CD4-positive, alpha-beta T cell (primary cell): ENCODE results near the gene PRKD2. TPM values are rescaled to one million over a fixed set of nuclear protein-coding genes. Genes with fewer than 3 reads are reported as not detected.

ENCODE experiments used
- ATAC-seq: fragments of 200-7000 bp; cut with Tn5 transposase; one replicate; pipeline ENCODE4 v1.10.0; 2022; ENCODE audit warnings: mild to moderate bottlenecking; ENCODE audit not compliant: poor library complexity
- CTCF ChIA-PET: fragments of 350-600 bp; sonication (Branson Sonifier 250); formaldehyde crosslinking; loops from one replicate; lab custom pipeline; 2021; ENCODE audit warnings: antibody characterized with exemption, inconsistent platforms; lab: Charles Lee
- POLR2A ChIA-PET: fragments of 350-600 bp; sonication (Branson Sonifier 250); formaldehyde crosslinking; loops from one replicate; lab custom pipeline; 2021; ENCODE audit warnings: antibody characterized with exemption, inconsistent platforms; lab: Charles Lee
- DNase-seq, 14 experiments: peaks; one replicate each; pipeline ENCODE4 v3.0.0-alpha.2; 2013 to 2020; ENCODE audit warnings: mixed read lengths in 2 of 14
- H3K27ac ChIP-seq, 2 donors: one replicate each; pipeline versions ENCODE4 v1.5.1 to v1.7.0; 2013; ENCODE audit warnings: low read length in 2 of 2, low read depth in 1 of 2, mild to moderate bottlenecking in 1 of 2
- H3K27me3 ChIP-seq, 2 experiments: 1 replicate in 1 of 2; 2 replicates in 1 of 2; pipeline versions ENCODE4 v1.6.1 to v1.7.0; 2013; ENCODE audit warnings: low read length in 2 of 2, control low read depth in 1 of 2, mild to moderate bottlenecking in 1 of 2, moderate library complexity in 1 of 2; ENCODE audit not compliant: insufficient read depth in 2 of 2, control insufficient read depth in 1 of 2
- H3K36me3 ChIP-seq: one replicate; pipeline ENCODE4 v1.6.1; 2013; ENCODE audit warnings: low read length, control low read depth; ENCODE audit not compliant: insufficient read depth
- H3K4me1 ChIP-seq: one replicate; pipeline ENCODE4 v1.6.1; 2013; ENCODE audit warnings: low read length, control low read depth; ENCODE audit not compliant: insufficient read depth
- H3K4me3 ChIP-seq: one replicate; pipeline ENCODE4 v1.5.1; 2013; ENCODE audit warnings: mild to moderate bottlenecking, low read length, moderate library complexity
- H3K9me3 ChIP-seq, 2 experiments: 1 replicate in 1 of 2; 2 replicates in 1 of 2; pipeline versions ENCODE4 v1.6.1 to v1.7.0; 2013; ENCODE audit warnings: low read length in 2 of 2, mild to moderate bottlenecking in 2 of 2, control low read depth in 1 of 2, moderate library complexity in 1 of 2; ENCODE audit not compliant: control insufficient read depth in 1 of 2, insufficient read depth in 1 of 2
- H3K27ac Mint-ChIP-seq: one replicate; pipeline ENCODE4 v1.8.0; 2020; ENCODE audit warnings: mixed read lengths
- H3K27me3 Mint-ChIP-seq: one replicate; pipeline ENCODE4 v1.8.0; 2021; ENCODE audit warnings: mixed read lengths
- H3K36me3 Mint-ChIP-seq: one replicate; pipeline ENCODE4 v1.8.0; 2021; ENCODE audit warnings: low read depth, mixed read lengths
- H3K4me1 Mint-ChIP-seq: one replicate; pipeline ENCODE4 v1.8.0; 2021; ENCODE audit warnings: low read depth, mixed read lengths
- H3K4me3 Mint-ChIP-seq: one replicate; pipeline ENCODE4 v1.8.0; 2020; ENCODE audit warnings: mild to moderate bottlenecking, mixed read lengths
- H3K9me3 Mint-ChIP-seq: one replicate; pipeline ENCODE4 v1.8.0; 2020; ENCODE audit warnings: mixed read lengths
- CTCF ChIP-seq: fragments of 200-600 bp; IDR thresholded peaks from one replicate; pipeline ENCODE4 v1.8.0; 2022; ENCODE audit warnings: antibody characterized with exemption, mild to moderate bottlenecking
- intact Hi-C, 2 experiments: fragments of 100-400 bp; cut with DNase I in 1 of 2; cut with micrococcal nuclease in 1 of 2; formaldehyde crosslinking; loops; one replicate each; pipeline versions ENCODE4 v1.15.1 to v1.9.0; 2023 to 2025; cut with DNase I, micrococcal nuclease
- total RNA-seq, 174 experiments: library from RNA in 2 of 174; stranded (reverse) in 2 of 174; gene quantifications; one replicate each; pipeline ENCODE4 v1.2.3 and lab custom pipeline; 2021 to 2026

The PRKD2 gene
- total RNA-seq, 2 experiments from 2014 or later, result 105 to 113 TPM

DNA sequence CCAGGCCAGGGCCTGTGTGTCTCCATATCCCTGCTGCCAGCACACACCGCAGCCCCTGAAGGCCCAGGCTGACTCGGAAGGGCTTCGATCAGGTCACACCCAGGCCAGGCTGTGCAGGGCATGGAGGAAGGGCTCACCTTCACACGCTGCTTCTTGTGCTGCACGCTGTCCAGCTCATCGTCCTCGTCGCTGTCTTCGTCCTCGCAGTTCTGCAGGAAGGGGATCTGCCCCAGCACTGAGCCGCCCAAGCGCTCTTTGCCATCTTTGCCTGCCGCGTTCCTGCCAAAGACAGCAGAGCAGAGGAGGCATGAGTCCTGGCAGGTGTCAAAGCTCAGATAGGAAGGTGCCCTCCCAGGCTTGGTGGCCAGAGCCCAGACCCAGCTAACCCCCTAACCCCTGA is 13.7 kb upstream of the PRKD2 start:
- peaks cover 8% of the 10 kb centered on the region for H3K4me1 Mint-ChIP-seq
- no peak for TF ChIP-seq CTCF
- H3K27ac Mint-ChIP-seq, result no peak overlapping the region
- POLR2A ChIA-PET, result interaction anchor here (1.8 kb wide), 1 partner anchor 16 kb away, joined by 5 read pairs; no protein-coding TSS in a partner anchor
- Histone ChIP-seq H3K36me3 (peaks cover 90% of the 10 kb centered on the region), H3K27ac (no peak overlapping the region), H3K27me3 (no peaks in the 10 kb centered on the region), H3K9me3 (no peaks in the 10 kb centered on the region), H3K4me1 (peaks cover 11% of the 10 kb centered on the region), H3K4me3 (no peak overlapping the region)
- H3K36me3 Mint-ChIP-seq, result peaks cover 78% of the 10 kb centered on the region
- H3K9me3 Mint-ChIP-seq, result no peaks in the 10 kb centered on the region
- H3K4me3 Mint-ChIP-seq, result no peak overlapping the region
- CTCF ChIA-PET, result no interaction called here
- H3K27me3 Mint-ChIP-seq, result no peaks in the 10 kb centered on the region
- intact Hi-C loops, result no loop called here
- ATAC-seq (no peak), DNase-seq (no peak)

DNA sequence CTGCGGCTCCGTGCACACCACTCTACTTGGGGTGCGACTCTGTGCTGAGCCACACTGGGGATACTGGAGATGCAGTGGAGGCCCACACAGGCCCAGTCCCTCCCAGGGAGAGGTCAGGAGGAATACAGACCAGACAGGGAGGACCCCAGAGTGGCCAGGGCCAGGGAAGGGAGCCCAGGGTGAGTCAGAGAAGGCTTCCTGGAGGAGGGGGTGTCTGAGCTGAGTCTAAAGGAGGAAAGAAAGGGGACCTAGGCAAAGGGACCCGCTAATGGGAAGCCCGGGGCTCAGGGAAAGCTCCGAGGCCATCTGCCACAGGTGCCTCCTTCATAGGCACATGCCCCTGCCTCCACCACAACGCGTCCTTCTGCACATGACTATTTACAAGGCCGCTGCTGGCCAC is 13.3 kb upstream of the PRKD2 start:
- no peak overlapping the region for H3K4me3 Mint-ChIP-seq
- no peak overlapping the region for H3K27ac ChIP-seq
- peaks cover 11% of the 10 kb centered on the region for H3K4me1 ChIP-seq
- H3K36me3 ChIP-seq, result peaks cover 91% of the 10 kb centered on the region
- H3K9me3 ChIP-seq, result no peaks in the 10 kb centered on the region
- no peaks in the 10 kb centered on the region for H3K27me3 Mint-ChIP-seq
- H3K27me3 ChIP-seq, result no peaks in the 10 kb centered on the region
- intact Hi-C loops, result no loop called here
- ATAC-seq (no peak), DNase-seq (no peak)
- no peak for TF ChIP-seq CTCF
- ChIA-PET CTCF (interaction anchor here (1.9 to 3.5 kb wide), 2 partner anchors 27 to 39 kb away, joined by 4 to 45 read pairs; no protein-coding TSS in a partner anchor), POLR2A (interaction anchor here (1.8 to 2.0 kb wide), 2 partner anchors 16 to 24 kb away, joined by 5 read pairs; no protein-coding TSS in a partner anchor)
- H3K4me1 Mint-ChIP-seq, result peaks cover 8% of the 10 kb centered on the region
- no peak overlapping the region for H3K4me3 ChIP-seq
- H3K27ac Mint-ChIP-seq, result no peak overlapping the region
- no peaks in the 10 kb centered on the region for H3K9me3 Mint-ChIP-seq
- peaks cover 78% of the 10 kb centered on the region for H3K36me3 Mint-ChIP-seq

GRCh38 chr19:46729696-46730095 is 12.8 kb upstream of the PRKD2 start:
- H3K27ac ChIP-seq, result no peak overlapping the region
- H3K36me3 Mint-ChIP-seq, result peaks cover 80% of the 10 kb centered on the region
- no peak overlapping the region for H3K4me3 Mint-ChIP-seq
- no peaks in the 10 kb centered on the region for H3K9me3 Mint-ChIP-seq
- H3K36me3 ChIP-seq, result peaks cover 96% of the 10 kb centered on the region
- no peak for TF ChIP-seq CTCF
- no peaks in the 10 kb centered on the region for H3K27me3 ChIP-seq
- H3K9me3 ChIP-seq, result no peaks in the 10 kb centered on the region
- peaks cover 11% of the 10 kb centered on the region for H3K4me1 ChIP-seq
- DNase-seq (no peak), ATAC-seq (no peak)
- H3K4me1 Mint-ChIP-seq, result peaks cover 8% of the 10 kb centered on the region
- no peaks in the 10 kb centered on the region for H3K27me3 Mint-ChIP-seq
- CTCF ChIA-PET, result interaction anchor here (1.5 to 3.5 kb wide), 6 partner anchors 15 to 200 kb away, joined by 4 to 45 read pairs (median 8); no protein-coding TSS in a partner anchor
- no peak overlapping the region for H3K27ac Mint-ChIP-seq
- intact Hi-C loops, result loop anchor here in 1 of 2 experiments (2.0 kb wide), 1 partner anchor 201 kb away; no protein-coding TSS in a partner anchor
- H3K4me3 ChIP-seq, result no peak overlapping the region
- POLR2A ChIA-PET, result interaction anchor here (0.6 to 2.0 kb wide), 6 partner anchors 15 to 117 kb away, joined by 3 to 23 read pairs (median 5); no protein-coding TSS in a partner anchor
